ENCODE results near the gene SPINK4.
A peak's percentile ranks its signal among the peaks of the same experiment; 100 is the strongest.

Gene SPINK4

GRCh38 chr9:33295571-33295970 lies 55.6 kb downstream of the SPINK4 start:
- DNase-seq (ENCODE audit: insufficient read length) (no peak), FAIRE-seq (peak; percentile 85)
- TF ChIP-seq TAF1 (IDR thresholded peaks at IDR 0.05; ENCODE audit: borderline replicate concordance, low read depth, low read length) (no peak), POLR2A (IDR thresholded peaks at IDR 0.05; ENCODE audit: low read depth, low read length) (no peak), POLR2AphosphoS5 (IDR thresholded peaks at IDR 0.05; ENCODE audit: low read depth, low read length) (no peak)

GRCh38 chr9:33297432-33297831 lies 57.5 kb downstream of the SPINK4 start:
- no peak for TF ChIP-seq POLR2AphosphoS5 (IDR thresholded peaks at IDR 0.05; ENCODE audit: low read depth, low read length)
- TF ChIP-seq TAF1 (IDR thresholded peaks at IDR 0.05; ENCODE audit: borderline replicate concordance, low read depth, low read length): no peak
- no peak for TF ChIP-seq POLR2A (IDR thresholded peaks at IDR 0.05; ENCODE audit: low read depth, low read length)
- peak; percentile 95 for FAIRE-seq
- DNase-seq (ENCODE audit: insufficient read length): peak; percentile 19

All from GM12892 (cell line).